A549 (cell line): ENCODE data around the gene SLC22A7.

Experiments
- BHLHE40 ChIP-seq: IDR thresholded peaks from 2 replicates; pipeline ENCODE4 v1.6.1; 2012; ENCODE audit warnings: low read depth, low read length, inconsistent platforms
- CHD2 ChIP-seq: fragments of 150-350 bp; IDR thresholded peaks from 2 replicates; pipeline ENCODE4 v1.6.1; 2014; ENCODE audit warnings: low read length; ENCODE audit not compliant: partially characterized antibody
- CTCF ChIP-seq: fragments of >200 bp; sonication (Bioruptor Twin); formaldehyde crosslinking; IDR thresholded peaks from 3 replicates; pipeline ENCODE4 v1.5.1; 2016
- EP300 ChIP-seq, 2 experiments: fragments of >200 bp; sonication (Bioruptor Twin); formaldehyde crosslinking; IDR thresholded peaks; 2 replicates in 1 of 2; 3 replicates in 1 of 2; pipeline ENCODE4 v1.6.1; 2016 to 2017
- KDM1A ChIP-seq: fragments of 200-600 bp; sonication (generic); IDR thresholded peaks from 2 replicates; pipeline ENCODE4 v1.6.1; 2016; ENCODE audit warnings: low read depth, mild to moderate bottlenecking
- POLR2A ChIP-seq: IDR thresholded peaks from 2 replicates; pipeline ENCODE4 v1.6.1; 2012; ENCODE audit warnings: mild to moderate bottlenecking, low read length
- RAD21 ChIP-seq, 2 experiments: fragments of >200 bp in 1 of 2; sonication (Bioruptor Twin) in 1 of 2; formaldehyde crosslinking in 1 of 2; IDR thresholded peaks in 1 of 2; conservative IDR thresholded peaks in 1 of 2; 2 replicates in 1 of 2; 3 replicates in 1 of 2; pipeline ENCODE4 v1.6.1; 2012 to 2018; ENCODE audit warnings: inconsistent platforms in 1 of 2
- TF ChIP-seq, protein P1 (sequence below): IDR thresholded peaks from 2 replicates; pipeline ENCODE4 v1.6.1; 2012

DNA sequence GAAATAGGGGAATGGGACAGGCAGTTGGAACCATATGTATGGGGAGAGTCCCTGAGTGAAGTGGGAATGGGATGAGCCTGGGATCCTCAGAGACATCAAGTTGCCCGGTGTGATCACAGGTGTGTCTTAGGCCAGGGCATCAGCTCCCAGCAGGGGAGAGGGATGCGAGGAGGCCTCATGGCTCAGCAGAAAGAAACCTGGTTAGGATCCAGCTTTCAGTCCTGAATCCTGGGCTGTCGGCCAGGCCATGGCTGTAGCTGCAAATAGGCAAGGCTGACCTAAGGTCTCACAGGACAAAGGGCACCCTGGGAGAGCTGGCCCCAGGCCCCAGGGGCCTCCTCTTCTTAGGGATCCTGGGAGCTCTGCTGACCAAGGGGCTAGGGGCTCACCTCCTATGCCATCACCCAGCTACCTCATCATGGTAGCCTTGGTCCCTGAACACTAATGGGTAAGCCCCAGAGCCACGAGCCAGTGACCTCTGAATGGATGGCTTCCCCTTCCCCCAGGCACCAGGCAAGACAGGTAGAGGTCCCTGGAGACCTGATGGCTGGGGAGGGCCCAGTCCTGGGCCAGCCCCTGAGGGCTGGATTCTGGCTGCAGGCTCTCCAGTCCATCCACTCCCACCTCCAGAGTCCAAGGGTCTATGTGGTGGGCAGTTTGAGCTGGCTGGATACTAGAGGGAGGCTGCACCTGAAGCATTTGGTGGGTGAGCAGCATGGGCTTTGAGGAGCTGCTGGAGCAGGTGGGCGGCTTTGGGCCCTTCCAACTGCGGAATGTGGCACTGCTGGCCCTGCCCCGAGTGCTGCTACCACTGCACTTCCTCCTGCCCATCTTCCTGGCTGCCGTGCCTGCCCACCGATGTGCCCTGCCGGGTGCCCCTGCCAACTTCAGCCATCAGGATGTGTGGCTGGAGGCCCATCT is at the start of gene SLC22A7:
- TF ChIP-seq EP300 (IDR thresholded peaks at IDR 0.05) (no peak), KDM1A (no peak), CTCF (no peak), CHD2 (no peak), RAD21 (conservative IDR thresholded peaks at IDR 0.05 in 1 of 2, IDR thresholded peaks at IDR 0.05 in 1 of 2) (no peak), BHLHE40 (no peak), POLR2A (no peak)
- TF ChIP-seq, protein P1, sequence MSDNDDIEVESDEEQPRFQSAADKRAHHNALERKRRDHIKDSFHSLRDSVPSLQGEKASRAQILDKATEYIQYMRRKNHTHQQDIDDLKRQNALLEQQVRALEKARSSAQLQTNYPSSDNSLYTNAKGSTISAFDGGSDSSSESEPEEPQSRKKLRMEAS: no peak
